K562 (cell line): ENCODE results near the gene SELENOW. TPM values are rescaled to one million over a fixed set of nuclear protein-coding genes. Genes with fewer than 3 reads are reported as not detected.
A peak's percentile ranks its signal among the peaks of the same experiment; 100 is the strongest.

Source experiments
- CTCF ChIP-seq, 3 experiments: IDR thresholded peaks in 2 of 3; conservative IDR thresholded peaks in 1 of 3; 2 replicates each; pipeline ENCODE4 v1.5.1; 2011 to 2012; ENCODE audit warnings: low read length in 3 of 3, mild to moderate bottlenecking in 3 of 3, control low read depth in 2 of 3, improper control_type of control experiment in 1 of 3, inconsistent platforms in 1 of 3, low read depth in 1 of 3, mixed read lengths in 1 of 3, moderate library complexity in 1 of 3; ENCODE audit not compliant: insufficient read depth in 2 of 3
- HNRNPUL1 ChIP-seq: fragments of 200-400 bp; formaldehyde crosslinking; IDR thresholded peaks from 2 replicates; pipeline ENCODE4 v1.6.1; 2017; ENCODE audit warnings: low read length
- NFE2L1 ChIP-seq: fragments of 450-650 bp; IDR thresholded peaks from 2 replicates; pipeline ENCODE4 v1.6.1; 2016; ENCODE audit warnings: missing genetic modification characterization, low read depth, mild to moderate bottlenecking, missing compliant biosample characterization, moderate library complexity, borderline replicate concordance
- SREBF1 ChIP-seq: fragments of 150-350 bp; IDR thresholded peaks from 2 replicates; pipeline ENCODE4 v1.6.1; 2014; ENCODE audit warnings: antibody characterized with exemption, low read depth, low read length, borderline replicate concordance
- ZBTB12 ChIP-seq: fragments of 250-450 bp; sonication (Bioruptor Pico); IDR thresholded peaks from 2 replicates; pipeline ENCODE4 v1.4.0; 2020
- ZNF518B ChIP-seq: fragments of 250-450 bp; sonication (Bioruptor Pico); IDR thresholded peaks from 2 replicates; pipeline ENCODE4 v1.5.0; 2021; ENCODE audit warnings: mild to moderate bottlenecking, moderate library complexity
- polyA plus RNA-seq, 8 experiments: library from polyadenylated mRNA; depleted of rRNA in 4 of 8; stranded (reverse) in 5 of 8; unstranded in 3 of 8; fragments of >200 nt; fragmentation: Nextera tagmentation in 2 of 8; fragmentation: Illumina TruSeq in 1 of 8; extraction: Ambion mirVana in 2 of 8; extraction: Trizol in 1 of 8; gene quantifications; 2 replicates each; pipeline versions ENCODE4 v1.2.1 to v1.2.3, GENCODE V29; 2011 to 2014; ENCODE audit warnings: inconsistent platforms in 1 of 8, missing spikeins in 1 of 8
- total RNA-seq, 7 experiments: library from RNA; depleted of rRNA in 6 of 7; stranded (reverse); fragments of >200 nt in 6 of 7; fragmentation: Illumina TruSeq in 2 of 7; extraction: Trizol in 2 of 7; gene quantifications; 2 replicates each; pipeline versions ENCODE4 v1.2.1 to v1.2.3, GENCODE V29; 2011 to 2021; ENCODE audit warnings: low replicate concordance in 1 of 7
- TF ChIP-seq, protein P1 (sequence below): fragments of 150-350 bp; conservative IDR thresholded peaks from 2 replicates; pipeline ENCODE4 v1.6.1; 2014; ENCODE audit warnings: low read length
- TF ChIP-seq, protein P2 (sequence below), 2 experiments: fragments of 450-650 bp; formaldehyde crosslinking in 1 of 2; IDR thresholded peaks; 2 replicates each; pipeline versions ENCODE4 v1.4.0 to v1.6.1; 2014 to 2020; ENCODE audit warnings: mild to moderate bottlenecking in 2 of 2, borderline replicate concordance in 1 of 2, low read depth in 1 of 2

SELENOW gene
- total and polyA plus RNA-seq, 9 of the 15 experiments (the other 6 are each of a cell fraction or from before 2014, with no cell fraction given) = 91.9 to 279 (median 156) TPM

DNA sequence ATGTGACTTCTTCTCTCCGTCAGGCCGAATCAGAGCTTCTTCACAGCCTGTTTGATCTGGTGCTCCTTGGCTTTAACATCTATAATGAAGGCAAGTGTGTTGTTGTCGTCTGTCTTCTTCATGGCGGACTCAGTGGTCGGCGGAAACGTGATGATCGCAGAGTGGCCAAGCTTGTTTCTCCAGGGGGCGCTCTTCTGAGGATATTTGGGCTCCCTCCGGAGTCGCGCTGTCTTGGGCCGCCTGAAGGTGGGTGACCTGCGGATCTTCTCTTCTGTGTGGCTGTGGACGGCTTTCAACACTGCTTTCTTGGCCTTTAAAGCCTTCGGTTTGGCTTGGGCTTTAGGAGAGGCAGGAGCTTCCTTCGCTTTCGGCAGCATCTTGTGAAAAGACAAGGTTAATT lies 16.0 kb downstream of the SELENOW start (continued):
- TF ChIP-seq, protein P1, sequence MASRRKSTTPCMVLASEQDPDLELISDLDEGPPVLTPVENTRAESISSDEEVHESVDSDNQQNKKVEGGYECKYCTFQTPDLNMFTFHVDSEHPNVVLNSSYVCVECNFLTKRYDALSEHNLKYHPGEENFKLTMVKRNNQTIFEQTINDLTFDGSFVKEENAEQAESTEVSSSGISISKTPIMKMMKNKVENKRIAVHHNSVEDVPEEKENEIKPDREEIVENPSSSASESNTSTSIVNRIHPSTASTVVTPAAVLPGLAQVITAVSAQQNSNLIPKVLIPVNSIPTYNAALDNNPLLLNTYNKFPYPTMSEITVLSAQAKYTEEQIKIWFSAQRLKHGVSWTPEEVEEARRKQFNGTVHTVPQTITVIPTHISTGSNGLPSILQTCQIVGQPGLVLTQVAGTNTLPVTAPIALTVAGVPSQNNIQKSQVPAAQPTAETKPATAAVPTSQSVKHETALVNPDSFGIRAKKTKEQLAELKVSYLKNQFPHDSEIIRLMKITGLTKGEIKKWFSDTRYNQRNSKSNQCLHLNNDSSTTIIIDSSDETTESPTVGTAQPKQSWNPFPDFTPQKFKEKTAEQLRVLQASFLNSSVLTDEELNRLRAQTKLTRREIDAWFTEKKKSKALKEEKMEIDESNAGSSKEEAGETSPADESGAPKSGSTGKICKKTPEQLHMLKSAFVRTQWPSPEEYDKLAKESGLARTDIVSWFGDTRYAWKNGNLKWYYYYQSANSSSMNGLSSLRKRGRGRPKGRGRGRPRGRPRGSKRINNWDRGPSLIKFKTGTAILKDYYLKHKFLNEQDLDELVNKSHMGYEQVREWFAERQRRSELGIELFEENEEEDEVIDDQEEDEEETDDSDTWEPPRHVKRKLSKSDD = no peak
- TF ChIP-seq HNRNPUL1 = no peak
- TF ChIP-seq ZBTB12 = no peak
- TF ChIP-seq NFE2L1 (tag) = no peak
- TF ChIP-seq CTCF (IDR thresholded peaks at IDR 0.05 in 2 of 3, conservative IDR thresholded peaks at IDR 0.05 in 1 of 3; ENCODE audit: insufficient read depth in 2 of 3, low read depth in 1 of 3, low read length in 3 of 3) = peak; percentile 44 to 52 (median 50); a peak in 5 of 6 replicates
- no peak for TF ChIP-seq ZNF518B
- no peak for TF ChIP-seq SREBF1
- TF ChIP-seq, protein P2, sequence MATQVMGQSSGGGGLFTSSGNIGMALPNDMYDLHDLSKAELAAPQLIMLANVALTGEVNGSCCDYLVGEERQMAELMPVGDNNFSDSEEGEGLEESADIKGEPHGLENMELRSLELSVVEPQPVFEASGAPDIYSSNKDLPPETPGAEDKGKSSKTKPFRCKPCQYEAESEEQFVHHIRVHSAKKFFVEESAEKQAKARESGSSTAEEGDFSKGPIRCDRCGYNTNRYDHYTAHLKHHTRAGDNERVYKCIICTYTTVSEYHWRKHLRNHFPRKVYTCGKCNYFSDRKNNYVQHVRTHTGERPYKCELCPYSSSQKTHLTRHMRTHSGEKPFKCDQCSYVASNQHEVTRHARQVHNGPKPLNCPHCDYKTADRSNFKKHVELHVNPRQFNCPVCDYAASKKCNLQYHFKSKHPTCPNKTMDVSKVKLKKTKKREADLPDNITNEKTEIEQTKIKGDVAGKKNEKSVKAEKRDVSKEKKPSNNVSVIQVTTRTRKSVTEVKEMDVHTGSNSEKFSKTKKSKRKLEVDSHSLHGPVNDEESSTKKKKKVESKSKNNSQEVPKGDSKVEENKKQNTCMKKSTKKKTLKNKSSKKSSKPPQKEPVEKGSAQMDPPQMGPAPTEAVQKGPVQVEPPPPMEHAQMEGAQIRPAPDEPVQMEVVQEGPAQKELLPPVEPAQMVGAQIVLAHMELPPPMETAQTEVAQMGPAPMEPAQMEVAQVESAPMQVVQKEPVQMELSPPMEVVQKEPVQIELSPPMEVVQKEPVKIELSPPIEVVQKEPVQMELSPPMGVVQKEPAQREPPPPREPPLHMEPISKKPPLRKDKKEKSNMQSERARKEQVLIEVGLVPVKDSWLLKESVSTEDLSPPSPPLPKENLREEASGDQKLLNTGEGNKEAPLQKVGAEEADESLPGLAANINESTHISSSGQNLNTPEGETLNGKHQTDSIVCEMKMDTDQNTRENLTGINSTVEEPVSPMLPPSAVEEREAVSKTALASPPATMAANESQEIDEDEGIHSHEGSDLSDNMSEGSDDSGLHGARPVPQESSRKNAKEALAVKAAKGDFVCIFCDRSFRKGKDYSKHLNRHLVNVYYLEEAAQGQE (IDR thresholded peaks at IDR 0.05; ENCODE audit: borderline replicate concordance) = no peak
- TF ChIP-seq, protein P2 (CRISPR knock-in tag; IDR thresholded peaks at IDR 0.05; ENCODE audit: low read depth) = no peak
